PFSK-1 (cell line): ENCODE results near the gene SERPINB1.

ENCODE experiments used
- FOXP2 ChIP-seq: optimal IDR thresholded peaks from 2 replicates; pipeline ENCODE3; 2011; ENCODE audit warnings: borderline replicate concordance, control low read depth, inconsistent platforms; ENCODE audit not compliant: insufficient read depth; ENCODE audit errors: extremely low read length, extremely low read depth
- POLR2AphosphoS5 ChIP-seq: IDR thresholded peaks from 2 replicates; pipeline ENCODE4 v1.6.1; 2012; ENCODE audit warnings: low read depth, mild to moderate bottlenecking, control low read depth, low read length, moderate library complexity
- REST ChIP-seq, 2 experiments: IDR thresholded peaks; 2 replicates each; pipeline versions ENCODE4 v1.6.1 to v1.8.0; 2011 to 2012; ENCODE audit warnings: low read depth in 2 of 2, low read length in 2 of 2, control low read depth in 1 of 2, inconsistent platforms in 1 of 2, mild to moderate bottlenecking in 1 of 2, moderate library complexity in 1 of 2; ENCODE audit not compliant: insufficient read depth in 1 of 2
- SIN3A ChIP-seq: IDR thresholded peaks from 2 replicates; pipeline ENCODE4 v1.6.1; 2012; ENCODE audit warnings: mild to moderate bottlenecking, low read length, moderate library complexity, borderline replicate concordance; ENCODE audit not compliant: insufficient read depth
- TAF1 ChIP-seq: IDR thresholded peaks from 2 replicates; pipeline ENCODE4 v1.6.1; 2012; ENCODE audit warnings: low read length, control low read depth, borderline replicate concordance; ENCODE audit not compliant: insufficient read depth

SERPINB1 gene

GRCh38 chr6:2866171-2866846 is 24.6 kb upstream of the SERPINB1 start:
- TF ChIP-seq SIN3A: no peak
- TF ChIP-seq REST (IDR thresholded peaks at IDR 0.05; ENCODE audit: insufficient read depth in 1 of 2, low read depth in 2 of 2, low read length in 2 of 2): no peak
- no peak for TF ChIP-seq TAF1
- TF ChIP-seq FOXP2: no peak
- TF ChIP-seq POLR2AphosphoS5: no peak

GRCh38 chr6:2865694-2866151 is 24.1 kb upstream of the SERPINB1 start:
- TF ChIP-seq SIN3A (no peak), TAF1 (no peak), FOXP2 (no peak), POLR2AphosphoS5 (no peak), REST (IDR thresholded peaks at IDR 0.05; ENCODE audit: insufficient read depth in 1 of 2, low read depth in 2 of 2, low read length in 2 of 2) (no peak)

- no peak for TF ChIP-seq FOXP2
- TF ChIP-seq TAF1: no peak
- TF ChIP-seq REST (IDR thresholded peaks at IDR 0.05; ENCODE audit: insufficient read depth in 1 of 2, low read depth in 2 of 2, low read length in 2 of 2): no peak
- no peak for TF ChIP-seq POLR2AphosphoS5
- no peak for TF ChIP-seq SIN3A
These were observed 23.6 kb upstream of the SERPINB1 start for GRCh38 chr6:2865270-2865669.

GRCh38 chr6:2863901-2864300 is 22.2 kb upstream of the SERPINB1 start:
- TF ChIP-seq REST (IDR thresholded peaks at IDR 0.05; ENCODE audit: insufficient read depth in 1 of 2, low read depth in 2 of 2, low read length in 2 of 2) (no peak), SIN3A (no peak)

GRCh38 chr6:2862712-2863181 is 21.1 kb upstream of the SERPINB1 start:
- TF ChIP-seq TAF1: no peak
- no peak for TF ChIP-seq FOXP2
- no peak for TF ChIP-seq POLR2AphosphoS5
- no peak for TF ChIP-seq REST (IDR thresholded peaks at IDR 0.05; ENCODE audit: insufficient read depth in 1 of 2, low read depth in 2 of 2, low read length in 2 of 2)
- TF ChIP-seq SIN3A: no peak
